ENCODE results near the gene SPINT2.

DNA sequence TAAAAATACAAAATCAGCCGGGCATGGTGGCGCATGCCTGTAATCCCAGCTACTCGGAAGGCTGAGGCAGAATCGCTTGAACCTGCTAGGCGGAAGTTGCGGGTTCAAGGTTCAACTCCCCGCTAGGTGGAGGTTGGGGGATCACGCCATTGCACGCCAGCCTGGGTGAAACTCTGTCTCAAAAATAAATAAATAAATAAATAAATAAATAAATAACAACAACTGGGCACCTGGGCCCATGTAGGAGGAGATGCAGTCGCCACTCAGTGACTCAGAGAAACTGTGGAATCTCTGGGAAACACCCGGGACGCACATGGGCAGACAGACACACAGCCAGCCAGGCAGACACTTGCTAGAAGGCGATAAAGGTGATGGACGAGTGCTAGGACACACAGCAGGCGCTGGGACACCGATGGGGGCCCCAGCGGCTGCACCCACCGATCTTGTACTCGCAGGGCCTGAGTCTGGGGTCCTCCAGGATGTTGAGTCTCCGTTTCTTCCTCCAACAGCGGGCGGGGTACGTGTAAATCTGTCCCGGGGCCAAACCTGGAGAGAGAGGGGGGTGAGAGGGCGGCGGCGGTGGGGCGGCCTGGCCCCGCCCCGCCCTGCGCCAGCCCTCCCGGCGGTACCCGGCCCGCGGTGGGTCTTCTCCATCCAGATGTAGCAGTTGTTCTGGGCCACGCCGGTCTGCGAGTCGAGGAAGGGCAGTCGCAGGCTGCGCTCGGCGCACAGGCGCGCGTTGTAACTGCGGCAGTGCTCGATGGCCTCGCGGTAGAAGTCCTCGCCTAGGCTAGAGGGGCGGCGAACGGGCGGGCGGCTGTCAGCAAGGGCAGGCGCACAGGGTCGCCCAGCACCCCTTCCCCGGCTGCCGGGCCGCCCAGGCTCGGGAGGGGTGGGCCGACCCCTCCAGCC, 42.2 kb upstream of the SPINT2 start:
- TF ChIP-seq EZH2 (IDR thresholded peaks at IDR 0.05) (no peak), FOXP2 (optimal IDR thresholded peaks at IDR 0.05; ENCODE audit: control extremely low read depth, extremely low read length, insufficient read depth) (no peak)

Measured in SK-N-MC (cell line).